Stimulated activated CD8-positive, alpha-beta memory T cell treated with anti-CD3 and anti-CD28 coated beads, Interleukin-15, amount 100 ng/mL, for 48 hours (primary cell): ENCODE results near the gene BFSP1.
A peak's percentile ranks its signal among the peaks of the same experiment; 100 is the strongest.

ENCODE experiments used
- DNase-seq, 2 donors: peaks; one replicate each; pipeline ENCODE4 v3.0.0-alpha.2; 2020; ENCODE audit warnings: low read depth in 2 of 2

BFSP1 gene

GRCh38 chr20:17520583-17520982 lies 10.6 kb downstream of the BFSP1 start:
- DNase-seq, result no peak

DNA sequence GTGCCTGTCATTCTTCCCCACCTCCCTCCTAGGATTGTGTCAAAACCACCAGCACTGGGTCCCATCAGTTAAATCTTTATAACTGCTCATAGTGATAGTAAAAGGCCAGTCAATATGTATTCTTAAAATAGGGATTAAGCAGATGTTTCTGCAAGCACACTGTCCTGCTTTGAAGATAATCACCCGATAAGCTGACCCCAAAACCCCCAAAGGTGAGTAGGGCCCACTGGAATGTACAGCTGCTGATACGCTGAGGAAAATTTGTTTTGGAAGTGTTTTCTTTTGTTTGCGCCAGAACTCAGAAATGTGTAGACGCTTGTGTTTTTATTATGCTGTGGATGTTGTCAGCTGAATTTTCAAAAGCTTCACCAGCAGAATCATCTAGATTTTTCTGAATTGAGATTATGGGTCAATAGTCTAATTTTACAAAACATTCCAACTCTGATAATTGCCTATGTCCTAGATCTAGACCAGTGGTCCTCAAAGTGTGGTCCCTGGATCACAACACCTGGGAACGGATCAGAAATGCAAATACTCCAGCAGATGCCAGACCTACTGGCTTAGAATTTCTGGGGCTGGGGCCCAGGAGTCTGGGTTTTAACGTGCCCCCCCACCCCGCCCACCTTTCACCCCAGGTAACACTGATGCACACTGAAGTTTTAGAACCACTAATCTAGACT lies 11.4 kb downstream of the BFSP1 start:
- no peak for DNase-seq

- DNase-seq, result no peak
Observed at GRCh38 chr20:17518339-17519052, 12.7 kb downstream of the BFSP1 start.

GRCh38 chr20:17515053-17515452 lies 16.1 kb downstream of the BFSP1 start:
- DNase-seq, result no peak

DNA sequence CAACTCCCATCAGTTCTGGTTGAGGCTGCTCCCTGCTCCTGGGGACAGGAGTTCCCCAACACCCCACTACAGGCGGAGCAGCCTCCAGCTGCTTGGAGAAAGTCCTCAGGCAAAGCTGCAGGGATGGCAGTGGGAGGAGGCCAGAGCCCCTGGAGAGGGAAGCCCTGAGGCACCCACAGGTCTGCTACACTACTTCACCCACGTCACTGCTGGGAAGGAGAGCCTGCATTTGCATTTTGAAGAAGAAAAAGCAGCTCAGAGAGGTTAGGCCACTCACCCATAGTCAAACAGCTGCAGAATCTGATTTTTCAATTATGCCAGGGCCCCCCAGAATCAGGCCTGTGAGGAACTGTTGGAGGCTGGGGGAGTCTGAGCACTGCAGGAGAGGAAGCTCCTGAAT lies 17.2 kb downstream of the BFSP1 start:
- DNase-seq, result no peak

- DNase-seq, result no peak
Observed at GRCh38 chr20:17511401-17511800, 19.8 kb downstream of the BFSP1 start.

DNA sequence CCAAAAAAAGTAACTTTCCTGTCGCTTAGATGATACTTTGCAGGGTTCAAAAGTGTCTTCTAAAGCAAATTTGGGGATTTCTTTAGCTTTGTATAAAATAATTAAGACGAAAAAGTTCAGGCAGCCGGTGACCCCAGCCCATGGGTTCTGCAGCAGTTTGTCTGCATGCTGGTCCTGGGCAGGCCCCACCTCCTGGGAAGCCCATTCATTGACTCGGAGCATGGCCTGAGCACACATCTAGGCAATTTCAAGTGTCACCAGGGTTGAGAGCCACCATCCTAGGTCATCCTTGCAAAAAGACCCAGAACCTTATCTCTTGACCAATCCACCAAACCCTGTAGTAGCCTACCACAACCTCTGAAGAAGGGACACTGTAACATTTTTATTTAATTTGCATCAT lies 20.6 kb downstream of the BFSP1 start:
- DNase-seq, result no peak

GRCh38 chr20:17508756-17509155 lies 22.4 kb downstream of the BFSP1 start:
- no peak for DNase-seq

- no peak for DNase-seq
Observed at GRCh38 chr20:17507531-17507930, 23.6 kb downstream of the BFSP1 start.

GRCh38 chr20:17507032-17507431 lies 24.1 kb downstream of the BFSP1 start:
- no peak for DNase-seq

- DNase-seq, result peak; percentile 64 to 69
Observed at GRCh38 chr20:17505636-17506517, 25.3 kb downstream of the BFSP1 start.

DNA sequence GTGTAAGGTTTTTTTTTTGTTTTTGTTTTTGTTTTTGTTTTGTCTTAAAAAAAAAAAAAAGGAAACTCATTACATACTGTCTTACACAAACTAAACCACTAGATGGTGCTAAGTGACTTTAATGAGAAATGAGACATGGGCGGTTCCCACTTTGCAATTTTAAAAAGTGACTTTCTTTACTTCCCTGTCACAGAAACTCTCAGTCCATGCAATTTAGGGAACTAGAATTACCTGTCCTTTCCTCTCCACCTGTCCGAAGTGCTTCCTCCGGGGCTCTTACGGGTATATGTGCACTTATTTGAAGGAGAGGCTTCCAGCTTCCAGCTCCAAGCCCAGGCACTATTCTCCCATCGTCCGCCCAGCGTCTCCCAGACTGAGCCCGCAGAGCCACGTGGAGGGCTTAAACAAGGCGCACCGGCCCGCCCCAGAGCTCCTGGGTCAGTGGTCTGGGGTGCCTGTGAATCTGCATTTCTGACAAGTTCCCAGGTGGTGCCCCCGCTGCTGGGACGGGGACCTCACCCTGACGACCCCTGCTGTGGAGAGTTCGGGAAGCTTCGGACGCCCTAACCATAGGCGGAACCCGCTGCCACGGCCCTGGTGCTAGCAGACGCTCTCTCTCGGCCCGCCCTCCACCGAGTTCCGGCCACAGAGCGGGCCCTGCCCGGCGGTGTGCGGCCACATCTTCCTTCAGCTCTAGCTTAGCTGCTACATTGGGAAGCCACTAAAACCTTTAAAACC lies 26.1 kb downstream of the BFSP1 start:
- no peak for DNase-seq

DNA sequence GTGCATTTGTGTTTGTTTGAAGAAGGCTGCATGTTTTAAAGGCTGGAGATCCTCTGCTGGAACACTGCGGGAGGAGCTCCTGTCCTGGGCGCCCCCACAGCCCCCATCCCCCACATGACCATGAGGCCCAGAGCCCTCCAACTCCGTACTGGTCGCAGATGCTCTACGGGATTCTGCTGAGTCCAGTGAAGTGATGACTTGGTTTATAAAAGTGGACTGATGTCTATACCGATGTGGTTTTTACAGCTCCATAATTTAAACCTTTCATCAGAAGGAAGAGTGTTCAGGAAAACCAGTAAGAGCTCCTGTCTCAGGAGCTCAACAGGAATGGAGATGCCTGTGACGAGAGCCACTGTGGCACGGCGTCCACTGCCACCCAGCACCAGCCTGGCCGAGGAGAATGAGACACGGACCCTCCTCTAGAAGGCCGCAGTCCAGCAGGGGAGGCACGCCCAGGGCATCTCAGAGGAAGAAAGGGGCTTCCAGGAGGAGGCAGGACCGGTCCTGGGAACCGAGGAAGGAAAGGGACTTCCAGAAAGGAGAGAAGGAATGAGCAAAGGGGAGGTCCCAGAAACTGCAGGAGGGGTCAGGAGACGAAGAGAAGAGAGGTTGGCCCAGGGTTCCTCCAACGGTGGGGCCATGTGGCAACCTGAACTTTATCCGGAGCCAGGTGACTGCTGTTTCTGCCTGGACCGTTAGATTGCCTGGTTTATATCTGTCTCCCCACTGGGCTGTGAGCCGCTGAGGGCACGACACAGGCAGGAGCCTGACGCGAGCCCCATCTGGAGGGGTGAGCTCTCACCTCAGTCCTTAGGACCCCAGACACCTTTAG lies 26.9 kb downstream of the BFSP1 start:
- no peak for DNase-seq

- no peak for DNase-seq
Observed at GRCh38 chr20:17503301-17504065, 27.7 kb downstream of the BFSP1 start.

GRCh38 chr20:17502105-17502504 lies 29.1 kb downstream of the BFSP1 start:
- no peak for DNase-seq

- DNase-seq, result no peak
Observed at GRCh38 chr20:17501701-17502100, 29.5 kb downstream of the BFSP1 start.

- no peak for DNase-seq
Observed at GRCh38 chr20:17500826-17501225, 30.4 kb downstream of the BFSP1 start.

- DNase-seq, result no peak
Observed at GRCh38 chr20:17500271-17500670, 30.9 kb downstream of the BFSP1 start.

GRCh38 chr20:17499041-17499440 lies 32.1 kb downstream of the BFSP1 start:
- no peak for DNase-seq

DNA sequence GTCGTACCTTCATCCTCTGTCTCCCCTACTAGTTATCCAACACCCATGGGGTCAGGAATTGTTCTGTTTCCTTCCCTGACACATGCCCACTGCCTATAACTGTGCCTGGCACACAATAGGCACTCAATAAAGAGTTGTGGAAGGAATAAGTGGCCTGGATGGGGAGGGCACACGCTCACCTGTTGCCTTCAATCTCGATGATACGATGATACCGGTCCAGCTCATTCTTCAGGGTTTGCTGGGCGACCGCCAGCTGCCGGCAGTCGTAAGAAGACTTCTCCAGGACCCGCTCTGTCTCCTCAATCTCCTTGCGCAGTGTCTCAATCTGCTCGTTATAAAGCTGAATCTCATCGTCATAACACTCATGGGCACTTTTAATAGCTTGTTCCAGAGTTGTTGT lies 32.5 kb downstream of the BFSP1 start:
- DNase-seq, result no peak
